Kidney epithelial cell (primary cell): ENCODE results near the gene ENTPD8. TPM values are rescaled to one million over a fixed set of nuclear protein-coding genes. Genes with fewer than 3 reads are reported as not detected.
A peak's percentile ranks its signal among the peaks of the same experiment; 100 is the strongest.

ENCODE experiments used
- DNase-seq: peaks from one replicate; pipeline ENCODE4 v3.0.0-alpha.2; 2010; ENCODE audit warnings: low read depth
- H3K27me3 ChIP-seq: 2 replicates; pipeline ENCODE4 v1.6.0; 2011; ENCODE audit warnings: low read length; ENCODE audit not compliant: control insufficient read depth, insufficient read depth
- H3K36me3 ChIP-seq: 2 replicates; pipeline ENCODE4 v1.5.1; 2011; ENCODE audit warnings: low read length; ENCODE audit not compliant: control insufficient read depth, insufficient read depth
- H3K4me3 ChIP-seq: 2 replicates; pipeline ENCODE4 v1.5.1; 2011; ENCODE audit warnings: low read depth, mild to moderate bottlenecking, control low read depth, low read length
- CTCF ChIP-seq: IDR thresholded peaks from 2 replicates; pipeline ENCODE4 v1.5.1; 2011; ENCODE audit warnings: mild to moderate bottlenecking, moderate library complexity, low read length, control low read depth, inconsistent platforms; ENCODE audit not compliant: insufficient read depth, poor library complexity, severe bottlenecking
- total RNA-seq: library from RNA; depleted of rRNA; stranded (reverse); fragments of >200 nt; gene quantifications from 2 replicates; pipeline ENCODE4 v1.2.3, GENCODE V29; 2015

The ENTPD8 gene
- total RNA-seq, 1 donor from 2014 or later, result not detected

- no peak for DNase-seq
- Histone ChIP-seq H3K4me3 (no peak overlapping the region), H3K36me3 (no peaks in the 10 kb centered on the region), H3K27me3 (peaks cover 15% of the 10 kb centered on the region)
- no peak for TF ChIP-seq CTCF
Measured at GRCh38 chr9:137409515-137409914, 31.6 kb downstream of the ENTPD8 start.

GRCh38 chr9:137408651-137409405 lies 32.3 kb downstream of the ENTPD8 start:
- no peak for TF ChIP-seq CTCF
- Histone ChIP-seq H3K27me3 (peaks cover 15% of the 10 kb centered on the region), H3K36me3 (no peaks in the 10 kb centered on the region), H3K4me3 (no peak overlapping the region)
- DNase-seq, result no peak

GRCh38 chr9:137407590-137408300 lies 33.4 kb downstream of the ENTPD8 start:
- no peak for TF ChIP-seq CTCF
- no peak overlapping the region for H3K4me3 ChIP-seq
- DNase-seq, result no peak
- H3K27me3 ChIP-seq, result peaks cover 15% of the 10 kb centered on the region
- H3K36me3 ChIP-seq, result no peaks in the 10 kb centered on the region

GRCh38 chr9:137406876-137407589 lies 34.1 kb downstream of the ENTPD8 start:
- H3K36me3 ChIP-seq, result no peaks in the 10 kb centered on the region
- H3K4me3 ChIP-seq, result peak overlapping the region; percentile 16
- no peak for DNase-seq
- peak; percentile 30 for TF ChIP-seq CTCF
- peaks cover 15% of the 10 kb centered on the region for H3K27me3 ChIP-seq

- no peak for TF ChIP-seq CTCF
- no peak for DNase-seq
- Histone ChIP-seq H3K4me3 (peak overlapping the region; percentile 16), H3K27me3 (peaks cover 15% of the 10 kb centered on the region), H3K36me3 (no peaks in the 10 kb centered on the region)
Measured at GRCh38 chr9:137406085-137406760, 34.9 kb downstream of the ENTPD8 start.
